Activated T-helper 1 cell treated with anti-CD3 and anti-CD28 coated beads, Interleukin-2, amount 50 U/mL, for 16 hours (primary cell): ENCODE measurements around the gene RNF125.
"Not testable (repeated sequence)": the region's sequence is repeated elsewhere in the genome, so short reads cannot be mapped to it uniquely, and the experiment has no call there.

Source experiments
- DNase-seq, 2 donors: peaks; one replicate each; pipeline ENCODE4 v3.0.0-alpha.2; 2020; ENCODE audit warnings: low read depth in 1 of 2, low spot score in 1 of 2

The RNF125 gene

DNA sequence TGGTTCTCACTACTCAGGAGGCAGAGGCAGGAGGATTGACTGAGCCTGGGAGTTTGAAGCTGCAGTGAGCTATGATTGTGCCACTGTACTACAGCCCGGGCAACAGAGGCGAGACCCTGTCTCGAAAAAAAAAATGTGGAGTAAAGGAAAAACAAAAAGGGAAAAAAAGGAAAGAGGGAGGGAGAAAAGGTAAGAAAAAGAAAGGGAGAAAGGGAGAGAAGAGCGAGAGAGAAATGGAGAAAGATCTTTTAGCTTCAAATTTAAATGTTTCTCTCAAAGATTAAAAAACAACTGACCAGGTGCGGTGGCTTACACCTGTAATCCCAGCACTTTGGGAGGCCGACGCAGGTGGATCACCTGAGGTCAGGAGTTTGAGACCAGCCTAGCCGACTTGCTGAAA is 65.2 kb downstream of the RNF125 start:
- no peak for DNase-seq

- DNase-seq: no peak
Observed at GRCh38 chr18:32086881-32087280, 68.3 kb downstream of the RNF125 start.

DNA sequence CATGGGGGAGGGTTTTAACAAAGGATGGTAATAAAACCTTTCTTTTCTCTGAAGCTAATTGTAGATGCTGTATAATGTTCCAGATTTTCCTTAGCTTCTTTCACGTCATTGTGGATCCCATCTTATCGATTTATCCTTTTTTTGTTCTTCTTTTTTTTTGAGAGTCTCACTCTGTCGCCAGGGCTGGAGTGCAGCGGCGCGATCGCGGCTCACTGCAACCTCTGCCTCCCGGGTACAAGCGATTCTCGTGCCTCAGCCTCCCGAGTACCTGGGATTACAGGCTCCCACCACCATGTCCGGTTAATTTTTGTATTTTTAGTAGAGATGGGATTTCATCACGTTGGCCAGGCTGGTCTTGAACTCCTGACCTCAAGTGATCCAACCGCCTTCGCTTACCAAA is 72.2 kb downstream of the RNF125 start:
- DNase-seq: not testable (repeated sequence)

GRCh38 chr18:32091325-32091723 is 72.7 kb downstream of the RNF125 start:
- no peak for DNase-seq

DNA sequence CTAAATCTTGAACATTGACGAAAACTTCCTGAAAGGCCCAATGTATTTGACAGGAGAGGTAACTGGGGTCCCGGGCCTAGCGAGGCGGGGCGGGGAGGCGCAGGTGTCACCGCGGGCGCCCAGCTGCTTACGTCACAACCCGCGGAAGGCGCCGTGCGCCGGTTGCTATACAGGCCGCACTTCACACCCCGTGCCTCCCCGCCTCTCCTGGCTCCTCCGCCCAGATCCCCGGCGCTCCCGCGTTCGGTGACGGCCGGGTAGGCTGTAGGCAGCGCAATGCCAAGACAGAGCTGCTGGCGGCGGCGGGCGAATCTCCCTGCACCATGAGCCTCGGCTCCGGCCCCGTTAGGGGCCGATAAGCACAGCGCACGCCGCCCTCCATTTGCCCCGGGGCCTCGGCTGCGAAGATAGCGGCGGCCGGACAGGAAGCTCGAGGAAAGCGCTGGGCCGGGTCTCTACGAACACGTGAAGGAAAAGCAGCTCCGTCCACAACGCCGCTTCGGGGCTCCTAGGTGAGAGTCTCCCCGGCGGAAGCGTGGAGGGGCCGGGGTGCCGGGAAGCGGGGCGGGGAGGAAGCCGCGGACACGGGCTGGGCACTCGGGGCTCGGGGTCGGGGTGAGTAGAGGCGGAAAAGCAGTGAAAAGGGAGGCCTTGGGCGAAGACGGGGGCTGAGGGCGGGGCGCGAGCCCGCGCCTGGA is 73.2 kb downstream of the RNF125 start, which contains the start of gene RNF138:
Gene RNF138, plus strand, starts transcription at position 151 of the 698 bp plus-strand sequence. CDS start 903 bp downstream, outside the sequence.
- peak; percentile 60 to 75 for DNase-seq

GRCh38 chr18:32092422-32093101 is 73.9 kb downstream of the RNF125 start:
- DNase-seq: peak; percentile 100

DNA sequence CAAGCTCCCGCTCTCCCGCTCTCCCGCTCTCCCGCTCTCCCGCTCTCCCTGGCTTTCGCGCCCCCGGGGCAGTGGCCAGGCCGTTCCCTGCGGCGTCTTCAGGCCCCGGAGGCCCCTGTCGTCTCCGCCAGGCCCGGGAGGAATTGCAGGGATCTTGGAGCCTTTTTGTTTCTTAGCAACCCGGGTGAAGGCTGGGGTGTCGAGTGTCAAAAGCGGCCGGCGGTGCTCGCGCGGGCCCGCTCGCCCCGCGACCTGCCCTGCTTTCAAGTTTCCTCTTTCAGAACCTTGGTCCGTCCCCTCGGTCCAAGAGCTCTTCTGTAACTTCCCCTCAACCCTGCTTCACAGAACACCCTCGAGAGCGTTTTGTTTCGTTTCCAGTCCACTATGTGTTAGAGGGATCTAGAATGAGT is 74.5 kb downstream of the RNF125 start:
- DNase-seq: peak in 1 of 2 donors; percentile 15

DNA sequence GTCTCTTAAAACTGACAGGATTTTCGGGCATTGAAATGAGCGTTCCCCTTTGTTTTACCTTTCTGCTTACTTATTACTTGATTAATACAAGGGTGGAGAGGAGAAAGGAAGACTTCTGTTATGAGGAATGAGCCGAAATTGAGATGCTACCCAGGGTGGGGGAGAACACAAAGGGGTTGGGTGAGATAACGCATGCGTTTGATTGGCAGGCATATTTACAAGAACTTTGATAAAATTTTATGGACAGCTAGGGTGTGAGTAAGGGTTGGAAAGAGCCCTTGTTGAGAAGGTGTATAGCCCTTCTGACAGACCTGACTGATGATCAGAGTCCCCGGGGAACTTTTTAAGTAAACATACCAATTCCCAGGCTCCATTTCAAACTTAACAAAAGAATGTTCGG is 74.9 kb downstream of the RNF125 start:
- no peak for DNase-seq

GRCh38 chr18:32095192-32095899 is 76.7 kb downstream of the RNF125 start:
- DNase-seq: no peak

DNA sequence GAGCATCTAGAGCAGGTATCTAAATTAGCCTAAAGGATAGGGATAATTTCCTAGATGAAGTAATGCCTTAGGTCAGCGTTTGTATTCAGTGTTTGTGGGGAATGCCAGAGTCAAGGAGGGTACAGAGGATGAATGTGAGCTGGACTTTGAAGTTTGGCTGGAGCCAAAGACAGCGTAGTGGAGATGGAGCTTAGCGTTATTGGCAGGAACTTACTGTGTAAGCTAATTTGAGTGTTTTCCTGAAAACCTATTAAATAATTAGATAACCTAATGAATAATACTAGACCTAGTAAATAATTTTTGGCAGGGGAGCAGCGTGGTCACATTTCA is 77.2 kb downstream of the RNF125 start:
- DNase-seq: no peak

DNA sequence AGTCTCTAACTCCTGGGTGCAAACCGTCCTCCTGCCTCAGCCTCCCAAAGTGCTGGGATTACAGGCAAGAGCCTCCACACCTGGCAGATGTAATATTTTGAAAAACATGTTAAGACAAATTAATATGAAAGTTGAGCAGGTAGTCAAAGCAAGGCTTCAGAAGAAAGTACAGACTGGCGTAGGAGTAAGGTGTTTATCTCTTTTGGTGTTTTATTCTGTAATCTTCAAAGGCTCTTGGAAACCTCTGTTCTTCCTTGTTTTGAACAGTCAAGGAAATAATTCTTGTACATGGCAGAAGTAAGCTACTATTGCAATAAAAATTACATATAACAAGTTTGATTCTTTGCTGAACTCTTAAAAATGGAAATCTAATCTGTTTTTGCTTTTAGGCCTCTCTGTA is 78.3 kb downstream of the RNF125 start:
- DNase-seq: no peak

DNA sequence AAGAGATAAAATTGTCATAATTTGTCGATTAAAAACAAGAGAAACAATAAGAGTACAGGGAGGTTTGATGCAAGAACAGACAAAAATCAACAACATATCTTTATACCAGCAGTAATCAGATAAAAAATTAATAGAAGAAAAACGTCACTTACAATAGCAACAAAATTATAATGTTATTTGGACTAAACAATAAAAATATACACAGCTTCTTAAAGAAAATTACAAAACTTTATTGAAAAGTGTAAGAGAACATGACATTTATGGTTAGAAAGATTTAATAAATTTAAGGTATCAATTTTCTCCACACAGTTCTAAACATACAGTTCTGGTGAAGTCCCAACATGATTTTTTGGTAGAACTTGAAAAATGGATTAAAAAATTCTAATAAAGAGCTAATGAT is 85.9 kb downstream of the RNF125 start:
- DNase-seq: no peak

DNA sequence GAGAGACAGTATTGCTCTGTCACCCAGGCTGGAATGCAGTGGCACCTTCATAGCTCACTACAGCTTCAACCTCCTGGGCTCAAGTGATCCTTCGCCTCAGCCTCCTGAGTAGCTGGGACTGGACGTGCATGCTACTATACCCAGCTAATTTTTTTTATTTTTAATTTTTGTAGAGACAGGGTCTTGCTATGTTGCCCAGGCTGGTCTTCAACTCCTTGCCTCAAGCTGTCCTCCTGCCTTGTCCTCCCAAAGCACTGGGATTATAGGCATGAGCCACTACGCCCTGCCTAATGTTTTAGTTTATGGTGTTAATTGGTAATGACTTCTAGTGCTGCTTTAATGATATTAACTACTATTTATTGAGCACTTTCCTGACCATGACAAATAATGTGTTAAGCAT is 91.4 kb downstream of the RNF125 start:
- no peak for DNase-seq

DNA sequence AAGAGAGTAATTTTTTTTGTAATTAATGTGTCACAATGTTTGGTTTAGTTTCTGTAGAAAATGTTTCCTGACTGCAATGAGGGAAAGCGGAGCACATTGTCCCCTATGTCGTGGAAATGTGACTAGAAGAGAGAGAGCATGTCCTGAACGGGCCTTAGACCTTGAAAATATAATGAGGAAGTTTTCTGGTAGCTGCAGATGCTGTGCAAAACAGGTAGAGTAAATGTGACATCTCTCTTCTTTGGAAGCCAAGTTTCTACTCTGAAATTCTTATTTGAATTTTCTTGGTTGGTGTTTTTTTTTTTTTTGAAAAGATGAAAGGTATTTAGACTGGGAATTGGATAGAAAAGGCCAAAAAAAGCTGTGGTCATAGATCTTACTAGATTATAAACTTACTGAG is 93.1 kb downstream of the RNF125 start:
- no peak for DNase-seq

- DNase-seq: no peak
Observed at GRCh38 chr18:32112826-32113225, 94.2 kb downstream of the RNF125 start.

DNA sequence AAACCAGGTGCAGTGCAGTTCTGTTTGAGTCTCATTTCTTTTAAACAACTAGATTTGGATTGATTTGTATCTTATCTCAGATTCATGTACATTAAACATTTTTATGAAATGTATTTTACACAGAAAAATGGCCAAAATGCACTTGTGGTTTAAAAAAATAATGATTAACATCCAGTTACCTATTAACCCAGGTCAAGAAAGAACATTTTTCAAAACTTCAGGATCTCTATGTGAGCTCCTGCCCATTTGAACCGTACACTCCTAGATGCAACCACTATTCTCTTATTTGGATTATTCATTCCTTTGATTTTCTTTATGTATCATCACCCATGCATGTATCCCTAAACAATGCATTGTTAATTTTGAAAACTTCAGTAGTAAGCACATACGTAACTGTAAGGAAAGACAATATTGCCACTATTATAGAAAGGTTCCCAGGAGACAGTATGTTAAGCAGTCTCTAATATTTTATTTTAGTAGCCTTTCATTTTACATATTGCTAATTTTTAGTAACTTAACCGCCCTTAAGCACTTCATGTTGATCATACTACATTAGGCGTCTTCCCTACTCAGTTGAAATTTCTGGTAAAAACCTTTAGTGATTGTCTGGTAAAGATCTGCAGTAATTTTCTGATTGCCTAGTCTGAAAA is 95.8 kb downstream of the RNF125 start:
- DNase-seq: no peak

GRCh38 chr18:32122039-32122438 is 103.4 kb downstream of the RNF125 start:
- no peak for DNase-seq
